HG02981 (cell line): ENCODE measurements around the gene NFE2L3.
A peak's percentile ranks its signal among the peaks of the same experiment; 100 is the strongest.
"Not testable (repeated sequence)": the region's sequence is repeated elsewhere in the genome, so short reads cannot be mapped to it uniquely, and the experiment has no call there.

Source experiments
- ATAC-seq: cut with Tn5 transposase; IDR thresholded peaks from one replicate; pipeline ENCODE4 v1.9.1; 2021; ENCODE audit warnings: mild to moderate bottlenecking, moderate library complexity; ENCODE audit not compliant: unreplicated experiment

Gene NFE2L3, protein sequence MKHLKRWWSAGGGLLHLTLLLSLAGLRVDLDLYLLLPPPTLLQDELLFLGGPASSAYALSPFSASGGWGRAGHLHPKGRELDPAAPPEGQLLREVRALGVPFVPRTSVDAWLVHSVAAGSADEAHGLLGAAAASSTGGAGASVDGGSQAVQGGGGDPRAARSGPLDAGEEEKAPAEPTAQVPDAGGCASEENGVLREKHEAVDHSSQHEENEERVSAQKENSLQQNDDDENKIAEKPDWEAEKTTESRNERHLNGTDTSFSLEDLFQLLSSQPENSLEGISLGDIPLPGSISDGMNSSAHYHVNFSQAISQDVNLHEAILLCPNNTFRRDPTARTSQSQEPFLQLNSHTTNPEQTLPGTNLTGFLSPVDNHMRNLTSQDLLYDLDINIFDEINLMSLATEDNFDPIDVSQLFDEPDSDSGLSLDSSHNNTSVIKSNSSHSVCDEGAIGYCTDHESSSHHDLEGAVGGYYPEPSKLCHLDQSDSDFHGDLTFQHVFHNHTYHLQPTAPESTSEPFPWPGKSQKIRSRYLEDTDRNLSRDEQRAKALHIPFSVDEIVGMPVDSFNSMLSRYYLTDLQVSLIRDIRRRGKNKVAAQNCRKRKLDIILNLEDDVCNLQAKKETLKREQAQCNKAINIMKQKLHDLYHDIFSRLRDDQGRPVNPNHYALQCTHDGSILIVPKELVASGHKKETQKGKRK

DNA sequence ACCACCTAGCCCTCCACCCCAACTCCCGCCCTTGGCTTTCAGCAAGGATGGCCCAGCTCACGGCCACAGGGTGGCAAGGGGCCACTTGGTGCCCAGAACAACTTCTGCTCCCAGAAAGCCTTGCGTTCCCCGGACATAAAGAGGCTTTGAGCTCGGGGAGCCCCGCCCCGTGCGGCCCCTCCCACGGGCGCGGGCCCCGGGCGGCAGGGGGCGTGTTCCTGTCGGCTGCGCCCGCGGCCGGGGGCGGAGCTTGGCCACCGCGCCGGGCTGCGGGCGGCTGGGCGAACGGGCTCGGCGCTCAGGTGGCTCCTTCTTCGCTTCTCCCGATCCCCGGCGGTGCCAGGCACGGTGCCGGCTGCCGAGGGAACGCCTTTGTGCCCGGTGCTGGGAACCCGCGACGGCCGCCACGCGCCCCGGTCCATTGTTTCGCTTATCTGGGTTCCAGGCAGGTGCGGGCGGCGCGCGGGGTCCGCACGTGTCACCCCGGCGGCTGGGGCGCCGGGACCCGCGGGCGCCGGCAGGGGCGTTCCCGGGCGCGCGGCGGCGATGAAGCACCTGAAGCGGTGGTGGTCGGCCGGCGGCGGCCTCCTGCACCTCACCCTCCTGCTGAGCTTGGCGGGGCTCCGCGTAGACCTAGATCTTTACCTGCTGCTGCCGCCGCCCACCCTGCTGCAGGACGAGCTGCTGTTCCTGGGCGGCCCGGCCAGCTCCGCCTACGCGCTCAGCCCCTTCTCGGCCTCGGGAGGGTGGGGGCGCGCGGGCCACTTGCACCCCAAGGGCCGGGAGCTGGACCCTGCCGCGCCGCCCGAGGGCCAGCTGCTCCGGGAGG is at the start of gene NFE2L3:
Gene NFE2L3, plus strand, starts transcription at position 246 of the 829 bp plus-strand sequence. Its CDS starts 301 bp downstream, at position 547.
- peak; percentile 70 for ATAC-seq

DNA sequence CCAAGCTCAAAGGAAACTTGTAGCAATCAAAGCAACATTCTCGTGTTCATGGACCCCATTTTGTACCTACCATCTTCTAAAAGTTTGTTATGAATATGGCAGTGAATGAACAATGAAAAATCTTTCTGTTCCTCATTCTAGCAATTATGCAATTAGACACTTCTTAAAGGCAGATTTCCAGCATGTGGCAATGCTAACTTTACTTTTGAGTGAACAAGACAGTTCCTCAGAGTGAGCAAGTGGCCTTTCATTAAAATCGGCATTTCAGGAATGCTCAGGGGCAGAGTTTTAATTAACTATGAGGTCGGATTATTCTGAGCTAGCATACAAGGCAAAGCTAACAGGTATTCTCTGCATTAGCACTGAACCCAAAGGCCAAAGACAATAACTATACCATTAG is 48.4 kb upstream of the NFE2L3 start:
- ATAC-seq = no peak

DNA sequence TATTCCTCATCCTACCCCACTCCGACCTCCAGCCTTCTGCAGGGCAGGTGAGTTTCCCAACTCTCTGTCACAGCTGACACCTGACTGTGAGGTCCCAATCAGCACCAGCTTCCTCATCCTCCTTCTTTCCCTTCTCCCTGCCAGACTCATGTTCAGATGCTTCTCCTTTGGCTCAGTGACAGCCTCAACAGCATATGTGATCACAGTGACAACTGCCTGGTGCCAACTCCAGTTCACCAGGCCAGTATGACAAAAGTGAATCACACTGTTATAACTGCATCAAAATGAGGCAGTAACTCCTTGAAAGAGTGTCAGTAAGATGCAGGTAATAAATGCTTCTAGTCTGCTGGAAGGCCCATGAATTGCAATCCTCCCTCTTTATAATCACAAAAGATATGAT is 46.8 kb upstream of the NFE2L3 start:
- no peak for ATAC-seq

DNA sequence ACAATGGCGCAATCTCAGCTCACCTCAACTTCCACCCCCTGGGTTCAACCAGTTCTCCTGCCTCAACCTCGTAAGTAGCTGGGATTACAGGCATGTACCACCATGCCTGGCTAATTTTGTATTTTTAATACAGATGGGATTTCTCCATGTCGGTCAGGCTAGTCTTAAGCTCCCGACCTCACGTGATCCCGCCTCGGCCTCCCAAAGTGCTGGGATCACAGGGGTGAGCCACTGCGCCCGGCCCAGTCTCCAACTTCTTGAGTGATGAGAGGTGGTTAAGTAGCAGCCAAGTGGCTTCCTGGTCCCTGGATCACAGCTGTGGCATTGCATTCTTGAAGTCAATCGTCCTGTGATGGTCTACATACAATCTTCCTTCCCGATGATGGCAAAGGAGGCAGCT is 46.1 kb upstream of the NFE2L3 start:
- no peak for ATAC-seq

DNA sequence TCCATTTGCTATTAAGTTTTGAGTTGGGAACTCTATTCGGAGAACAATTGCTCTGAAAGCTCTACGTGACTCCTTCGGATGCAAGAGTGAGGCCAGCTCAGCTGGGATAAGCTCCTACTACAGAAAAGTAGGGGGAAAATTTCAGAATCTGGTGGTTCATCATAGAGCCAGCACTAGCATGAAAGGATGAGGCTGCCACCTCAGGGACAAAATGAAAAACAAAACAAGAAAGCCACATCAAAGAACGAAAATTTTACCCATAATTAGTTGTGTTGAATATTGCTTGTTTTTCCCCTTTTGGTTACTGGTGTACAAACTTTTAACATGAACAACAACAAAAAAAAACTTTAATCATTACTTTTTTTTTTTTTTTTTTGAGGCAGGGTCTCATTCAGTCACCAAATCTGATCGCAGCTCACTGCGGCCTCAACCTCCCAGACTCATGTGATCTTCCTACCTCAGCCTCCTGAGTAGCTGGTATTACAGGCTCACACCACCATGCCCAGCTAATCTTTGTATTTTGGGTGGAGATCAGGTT is 39.7 kb upstream of the NFE2L3 start:
- no peak for ATAC-seq

DNA sequence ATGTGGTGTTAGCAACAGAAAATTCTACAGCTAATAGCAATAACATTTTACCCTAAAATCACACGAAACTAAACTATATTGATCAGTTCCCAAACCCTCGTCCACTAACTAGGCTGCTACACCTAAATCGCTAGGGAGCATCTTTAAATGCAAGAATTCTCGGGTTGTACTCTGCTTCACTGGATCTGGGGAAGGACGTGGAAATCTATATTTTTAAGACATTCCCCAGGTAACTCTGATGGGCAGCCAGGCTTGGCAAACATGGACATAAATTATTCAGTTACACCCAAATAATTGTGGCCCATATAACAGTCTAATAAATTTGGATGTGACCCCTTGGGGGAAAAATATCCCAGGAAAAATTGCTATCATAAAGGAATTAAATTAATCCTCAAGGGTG is 36.3 kb upstream of the NFE2L3 start:
- no peak for ATAC-seq

DNA sequence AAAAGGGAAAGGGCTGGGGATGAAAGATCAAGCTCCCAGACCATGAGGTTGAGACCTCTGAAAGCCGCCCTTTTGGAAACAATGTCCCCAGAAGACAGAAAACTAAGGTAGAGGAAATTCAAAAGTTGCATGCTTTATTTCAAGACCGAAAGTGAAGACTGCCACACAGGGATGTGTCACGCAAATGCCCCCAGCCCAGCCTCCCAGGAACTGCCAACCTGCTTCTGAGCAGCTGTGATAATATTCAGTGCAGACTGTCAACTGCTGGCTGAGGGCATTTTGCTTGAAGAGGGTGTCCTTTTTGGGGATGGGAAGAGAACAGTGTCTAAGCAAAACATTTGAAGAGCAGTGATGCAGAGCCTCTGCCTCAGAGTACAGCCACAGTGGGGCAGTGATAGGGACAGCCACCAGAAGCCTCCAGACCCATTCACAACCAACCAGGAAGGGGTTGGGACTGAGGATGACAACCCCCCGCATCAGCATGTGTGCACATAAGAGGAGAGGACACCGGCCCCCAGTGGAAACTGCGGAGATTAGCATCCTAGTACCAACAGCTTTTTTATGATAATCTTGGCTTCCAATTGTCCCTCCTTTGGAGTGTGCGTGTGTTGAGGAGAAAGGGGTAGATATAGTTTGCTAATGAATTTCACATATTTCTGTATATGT is 34.7 kb upstream of the NFE2L3 start:
- ATAC-seq = no peak

DNA sequence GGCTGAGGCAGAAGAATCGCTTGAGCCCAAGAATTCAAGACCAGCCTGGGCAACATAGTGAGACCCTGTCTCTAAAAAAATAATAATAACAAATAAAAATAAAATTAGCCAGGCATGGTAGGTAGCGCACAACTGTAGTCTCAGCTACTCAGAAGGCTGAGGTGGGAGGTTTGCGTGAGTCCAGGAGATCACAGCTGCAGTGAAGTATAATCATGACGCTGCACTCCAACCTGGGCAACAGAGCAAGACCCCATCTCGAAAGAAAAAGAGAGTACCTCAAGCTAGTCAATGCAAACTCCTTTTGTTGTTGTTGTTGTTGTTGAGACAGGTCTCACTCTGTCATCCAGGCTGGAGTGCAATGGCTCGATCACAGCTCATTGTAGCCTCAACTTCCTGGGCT is 34.0 kb upstream of the NFE2L3 start:
- no peak for ATAC-seq

DNA sequence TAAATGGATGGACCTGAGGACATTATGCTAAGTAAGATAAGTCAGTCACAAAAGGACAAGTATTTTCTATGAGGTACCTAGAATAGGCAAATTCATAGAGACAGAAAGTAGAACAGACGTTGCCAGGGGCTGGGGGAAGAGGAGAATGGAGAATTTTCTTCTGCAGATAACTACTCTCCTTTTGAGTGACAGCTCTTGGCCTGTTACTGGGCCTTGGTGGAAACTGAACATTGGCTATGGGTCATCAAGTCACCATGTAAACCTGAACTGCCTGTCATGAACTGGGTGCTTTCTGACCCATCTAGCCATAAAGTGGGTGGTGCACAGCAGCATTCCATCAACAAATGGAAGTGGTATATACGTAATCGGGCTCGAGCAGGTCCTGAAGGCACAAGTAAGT is 29.3 kb upstream of the NFE2L3 start:
- ATAC-seq = no peak

DNA sequence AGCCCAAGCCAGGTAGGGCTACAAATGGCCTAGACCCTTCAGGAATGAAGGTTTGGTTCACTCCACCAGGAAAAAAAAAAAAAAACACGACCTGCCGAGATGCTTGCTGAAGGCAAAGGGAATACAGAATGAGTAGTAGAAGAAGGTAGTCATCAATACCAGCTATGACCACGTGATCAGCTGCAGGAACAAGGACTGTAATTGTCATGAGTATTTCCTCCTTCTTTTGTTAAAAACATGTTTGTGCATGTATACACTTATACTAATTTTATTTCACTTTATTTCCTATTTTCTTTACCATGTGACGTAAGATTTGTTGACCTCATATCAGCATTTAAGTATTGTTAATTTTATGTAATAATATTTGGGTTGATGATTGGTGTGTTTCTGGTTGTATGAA is 27.2 kb upstream of the NFE2L3 start:
- ATAC-seq = not testable (repeated sequence)

DNA sequence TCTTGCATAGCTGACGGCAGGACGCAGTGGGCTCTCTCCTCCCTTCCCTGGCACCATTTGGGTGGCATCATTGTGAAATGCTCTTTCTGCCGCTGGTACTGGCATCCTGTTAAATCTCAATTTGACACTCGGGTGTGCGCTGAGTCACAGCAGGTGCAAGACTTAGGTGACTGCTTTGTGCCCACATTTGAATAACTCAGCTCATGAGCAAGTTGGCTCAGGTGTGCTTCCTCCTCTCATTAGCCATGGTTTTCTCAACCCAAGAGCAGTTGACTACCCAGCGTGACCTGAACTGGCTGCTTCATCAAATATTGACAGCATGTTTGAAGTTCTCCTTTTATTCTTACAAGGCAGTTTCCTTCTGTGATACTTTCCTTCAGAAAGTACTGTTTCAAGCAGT is 24.6 kb upstream of the NFE2L3 start:
- no peak for ATAC-seq

DNA sequence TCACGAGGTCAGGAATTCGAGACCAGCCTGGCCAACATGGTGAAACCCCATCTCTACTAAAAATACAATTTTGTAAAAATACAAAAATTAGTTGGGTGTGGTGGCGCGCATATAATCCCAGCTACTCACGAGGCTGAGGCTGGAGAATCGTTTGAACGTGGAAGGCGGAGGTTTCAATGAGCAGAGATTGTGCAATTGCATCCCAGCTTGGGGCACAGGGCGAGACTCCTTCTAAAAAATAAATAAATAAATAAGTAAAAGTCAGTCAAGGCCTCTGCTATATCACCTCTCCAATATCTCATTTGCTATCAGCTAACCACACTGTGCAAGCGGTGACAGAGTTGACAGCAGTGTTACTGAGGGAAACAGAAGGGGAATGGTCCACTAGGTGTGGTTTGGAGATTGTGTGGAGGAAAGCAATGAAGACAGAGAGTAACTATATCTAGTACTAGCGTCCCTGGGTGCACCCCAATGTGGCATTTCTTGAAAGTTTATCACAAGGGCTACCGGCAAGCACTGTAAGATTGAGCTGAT is 20.9 kb upstream of the NFE2L3 start:
- ATAC-seq = no peak

DNA sequence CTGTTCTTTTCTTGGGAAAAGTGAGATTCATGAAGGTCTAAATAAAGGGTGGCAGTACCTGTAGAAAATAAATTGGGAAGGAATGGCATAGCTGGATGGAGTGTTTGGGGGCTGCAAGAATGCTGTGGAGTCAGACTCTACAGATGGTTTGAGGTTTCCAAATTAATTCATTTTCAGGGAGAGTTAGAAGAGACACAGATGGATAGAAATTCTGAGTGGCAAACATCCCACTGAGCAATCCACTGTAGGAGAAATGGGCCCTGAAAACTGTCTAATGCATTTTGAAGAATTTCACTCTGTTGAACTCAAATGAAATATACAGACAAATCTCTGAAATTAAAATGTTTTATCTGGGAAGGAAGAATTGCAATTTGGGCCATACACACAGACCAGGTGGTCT is 16.9 kb upstream of the NFE2L3 start:
- ATAC-seq = no peak

DNA sequence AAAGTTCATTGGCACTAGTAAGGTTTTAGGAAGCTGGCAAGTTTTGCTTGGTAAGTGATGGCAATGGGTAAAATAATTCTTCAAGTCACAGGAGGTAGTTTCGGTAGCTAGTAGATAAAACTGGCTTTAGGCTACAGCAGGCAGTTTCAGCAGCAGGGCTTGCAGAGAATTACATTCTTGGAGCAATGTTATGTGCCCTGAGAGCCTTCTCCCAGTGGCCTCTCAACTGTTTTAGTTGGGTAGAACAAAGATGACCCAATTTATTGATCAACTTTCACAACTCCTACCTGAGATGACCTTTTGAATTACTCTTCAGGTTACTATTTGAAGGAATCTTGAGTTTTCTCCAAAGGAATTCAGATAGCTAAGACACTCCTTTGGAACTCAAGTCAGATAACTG is 16.4 kb upstream of the NFE2L3 start:
- no peak for ATAC-seq

DNA sequence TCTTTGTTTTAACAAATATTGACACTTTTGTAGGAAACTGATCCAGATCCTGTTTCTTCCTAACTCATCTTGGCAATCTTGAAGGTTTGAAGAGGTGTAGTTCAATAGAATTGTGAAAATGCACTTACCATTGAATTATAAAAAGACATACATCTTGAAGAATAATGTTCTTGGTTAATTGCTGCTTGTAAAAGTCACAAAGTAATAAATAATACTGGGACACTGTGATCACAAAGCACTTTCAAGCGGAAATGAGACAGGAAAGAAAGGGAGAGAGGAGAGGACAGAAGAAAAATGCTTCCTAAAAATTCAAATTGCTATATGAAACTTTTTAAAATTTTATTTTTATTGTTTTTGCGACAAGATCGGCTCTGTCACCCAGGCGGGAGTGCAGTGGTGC is 15.2 kb upstream of the NFE2L3 start:
- ATAC-seq = no peak

DNA sequence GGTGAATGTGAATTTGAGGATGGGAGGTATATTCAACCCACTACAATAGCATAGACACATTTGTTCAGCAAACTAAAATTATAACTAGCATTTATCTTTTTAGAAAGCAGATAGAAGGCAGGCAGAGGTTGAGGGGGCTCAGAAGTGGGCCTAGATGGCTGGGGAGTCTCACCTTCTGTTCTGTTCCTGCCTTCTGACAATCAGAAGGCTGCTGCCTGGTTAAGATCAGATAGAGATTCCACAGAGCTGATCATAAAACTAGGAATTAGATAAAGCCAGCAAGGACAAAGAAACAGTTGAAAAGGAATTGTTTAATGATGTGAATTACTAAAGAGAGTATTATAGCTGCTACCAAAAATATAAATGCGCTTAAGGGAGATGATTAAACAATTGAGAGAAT is 11.6 kb upstream of the NFE2L3 start:
- ATAC-seq = no peak

DNA sequence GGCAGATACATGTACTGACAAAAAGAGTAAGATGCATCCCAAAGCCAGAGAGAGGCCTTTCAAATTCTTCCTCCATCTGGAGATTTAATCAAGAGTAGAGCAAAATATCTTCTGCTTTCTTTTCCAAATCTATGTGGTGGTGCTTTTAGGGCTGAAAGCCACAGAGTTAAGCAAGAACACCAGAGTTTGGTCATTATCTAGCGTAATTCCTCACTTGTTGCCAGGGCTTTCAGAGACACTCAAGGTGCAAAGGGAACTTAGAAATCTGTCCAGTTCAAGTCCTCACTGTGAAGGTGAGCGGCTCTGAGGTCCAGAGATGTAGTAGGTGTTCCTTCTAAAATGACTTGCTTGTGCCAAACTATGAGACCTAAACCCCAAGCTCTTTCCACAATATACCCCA is 10.9 kb upstream of the NFE2L3 start:
- no peak for ATAC-seq

DNA sequence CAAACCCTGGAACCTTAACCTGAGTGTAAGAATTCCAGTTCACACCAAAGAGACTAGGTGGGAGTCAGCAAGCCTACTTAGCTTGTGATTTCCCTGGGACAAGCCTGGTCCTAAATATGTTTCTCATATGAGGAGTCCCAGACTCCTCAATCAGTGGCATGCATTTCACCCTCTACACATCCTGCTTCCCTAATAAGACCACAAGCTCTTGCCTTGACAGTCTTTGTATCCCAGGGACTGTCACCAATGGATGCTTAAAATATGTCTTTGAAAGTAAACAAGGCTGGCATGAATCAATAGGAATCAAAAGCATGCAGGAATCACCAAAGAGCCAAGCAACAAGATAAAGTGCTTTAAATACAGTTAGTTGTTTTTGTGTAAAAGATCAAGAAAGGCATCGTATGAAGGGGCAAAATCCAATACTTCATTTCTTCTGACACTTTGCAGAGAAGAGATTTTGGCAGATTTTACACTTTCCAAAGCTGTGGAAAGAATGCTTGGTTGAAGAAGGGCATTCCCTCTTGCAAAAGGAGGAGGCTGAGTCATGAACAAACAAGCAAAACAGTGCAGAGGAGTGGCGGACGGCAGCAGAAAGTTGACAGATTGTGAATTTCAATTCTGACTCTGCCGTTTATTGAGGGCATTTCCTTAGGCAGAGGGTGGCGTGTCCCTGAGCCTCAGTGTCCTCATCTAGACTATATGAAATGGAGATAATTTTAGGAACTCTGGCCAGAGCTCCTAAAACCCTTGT is 8.5 kb upstream of the NFE2L3 start:
- no peak for ATAC-seq

DNA sequence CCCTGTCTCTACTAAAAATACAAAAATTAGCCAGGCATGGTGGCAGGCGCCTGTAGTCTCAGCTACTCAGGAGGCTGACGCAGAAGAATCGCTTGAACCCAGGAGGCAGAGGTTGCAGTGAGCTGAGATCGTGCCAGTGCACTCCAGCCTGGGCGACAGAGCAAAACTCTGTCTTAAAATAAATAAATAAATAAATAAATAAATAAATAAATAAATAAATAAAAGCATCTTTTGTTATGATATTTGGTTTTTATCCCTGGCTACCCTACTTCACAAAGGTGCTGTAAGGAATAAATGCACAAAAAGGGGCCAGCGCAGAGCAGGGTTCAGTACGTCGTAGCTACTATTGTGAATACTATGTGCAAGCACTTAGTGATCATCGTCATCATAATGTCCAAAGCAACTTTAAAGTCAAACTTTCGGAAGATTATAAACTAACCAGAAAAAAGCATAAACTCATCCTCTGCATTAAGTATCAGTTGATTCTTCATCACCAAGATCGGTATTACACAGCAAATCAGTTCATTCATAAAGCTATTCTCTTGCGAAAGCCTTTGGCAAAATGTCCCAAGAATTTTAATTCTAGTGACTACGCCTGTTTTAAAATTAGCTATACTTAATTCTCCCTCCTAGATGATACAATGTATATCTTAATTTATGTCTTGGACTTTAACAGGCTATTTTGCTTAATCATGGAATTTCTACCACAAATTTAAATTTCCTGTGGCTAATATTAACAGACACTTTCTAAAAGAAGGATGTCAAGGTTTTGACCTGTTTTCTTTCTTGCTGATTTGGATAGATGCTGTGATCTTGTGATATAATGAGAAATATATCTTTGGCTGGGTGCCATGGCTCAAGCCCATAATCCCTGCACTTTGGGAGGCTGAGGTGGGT is 7.6 kb upstream of the NFE2L3 start:
- ATAC-seq = no peak
